ENCODE measurements around the gene SP110.
A peak's percentile ranks its signal among the peaks of the same experiment; 100 is the strongest.

SP110 gene

DNA sequence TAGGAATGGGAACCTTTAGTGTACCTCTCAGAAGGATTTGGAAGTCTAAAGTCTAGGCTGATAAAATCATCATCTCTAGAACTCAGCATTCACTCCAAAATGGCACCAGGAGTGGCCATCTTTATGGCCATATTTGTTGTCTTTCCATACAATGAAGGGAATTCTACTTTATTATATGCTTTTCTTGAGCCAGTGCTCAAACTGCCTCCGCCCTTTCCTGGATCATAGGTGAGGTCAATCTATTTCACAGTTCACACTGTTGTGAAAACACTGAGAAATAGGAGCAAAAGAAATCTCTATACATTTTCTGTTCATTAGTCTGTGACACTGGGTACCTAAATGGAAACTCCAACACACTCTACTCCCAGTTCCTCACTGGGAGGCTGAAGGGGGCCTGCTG lies 55.6 kb downstream of the SP110 start:
- DNase-seq: no peak

- DNase-seq: no peak
Measured at GRCh38 chr2:230162981-230163380, 56.8 kb downstream of the SP110 start.

DNA sequence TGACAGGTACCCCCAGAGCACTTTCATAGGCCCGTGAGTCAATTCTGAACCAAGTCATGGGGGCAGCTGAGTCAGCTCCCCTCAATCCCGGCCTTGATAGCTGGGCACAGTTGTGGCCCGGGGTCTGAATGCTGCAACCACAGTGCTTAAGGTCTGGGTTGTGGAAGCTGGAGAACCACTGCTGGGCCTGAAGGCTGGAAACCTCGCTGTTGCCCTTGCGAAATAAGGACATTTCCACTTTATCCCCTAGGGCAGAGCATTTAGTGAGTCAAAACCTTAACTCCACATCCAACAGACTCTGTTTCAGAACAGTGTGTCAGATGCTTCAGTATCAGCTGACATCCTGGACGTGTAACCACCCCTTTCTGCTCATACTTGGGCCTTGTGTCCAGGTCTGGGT lies 58.6 kb downstream of the SP110 start:
- DNase-seq: no peak

- DNase-seq: peak; percentile 31
Measured at GRCh38 chr2:230160112-230160660, 59.6 kb downstream of the SP110 start.

DNA sequence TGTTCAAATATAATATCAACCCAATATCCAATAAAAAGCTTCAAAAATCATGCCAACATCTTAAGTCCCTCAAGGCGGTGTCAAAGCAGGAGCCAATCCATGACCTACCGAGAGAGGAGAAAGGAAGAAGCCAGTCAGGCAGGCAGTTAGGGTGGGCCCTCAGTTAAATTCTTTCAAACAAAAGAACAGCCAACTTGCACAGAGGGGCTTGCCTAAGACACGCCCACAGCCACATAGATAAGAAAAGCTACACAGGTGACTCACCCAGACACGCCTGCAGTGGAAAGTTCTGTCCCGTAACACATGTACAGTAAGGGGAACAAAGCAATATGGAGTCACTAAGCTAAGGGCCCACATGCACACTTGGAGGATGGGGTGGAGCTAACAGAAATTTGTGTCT lies 61.3 kb downstream of the SP110 start:
- no peak for DNase-seq

GRCh38 chr2:230156782-230157699 lies 62.7 kb downstream of the SP110 start:
- no peak for DNase-seq

GRCh38 chr2:230155359-230155758 lies 64.4 kb downstream of the SP110 start:
- no peak for DNase-seq

DNA sequence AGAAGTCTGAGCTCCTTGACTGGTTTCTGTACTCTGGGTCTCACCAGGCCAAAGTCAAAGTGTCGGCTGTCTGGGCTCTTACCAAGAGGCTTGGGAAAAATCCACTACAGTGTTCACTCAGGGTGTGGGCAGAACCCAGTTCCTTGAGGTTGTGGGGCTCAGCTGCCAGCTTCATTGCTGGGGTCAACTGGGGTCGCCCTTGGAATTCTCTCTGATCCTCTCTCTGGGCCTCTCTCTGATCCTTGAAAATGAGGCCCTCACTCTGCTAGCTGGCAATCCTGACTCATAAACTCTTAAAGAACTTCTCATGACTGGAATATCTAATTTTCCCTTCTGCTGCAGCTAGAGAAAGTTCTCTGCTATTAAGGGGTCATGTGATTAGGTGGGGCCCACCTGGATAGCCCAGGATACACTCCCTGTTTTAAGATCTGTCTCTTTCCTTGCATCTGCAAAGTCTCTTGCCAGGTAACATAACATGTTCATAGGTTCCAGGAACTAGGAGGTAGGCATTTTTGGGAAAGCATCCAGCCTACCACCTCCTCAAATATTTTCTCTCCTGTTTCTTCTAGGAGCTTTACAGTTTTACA lies 66.3 kb downstream of the SP110 start:
- no peak for DNase-seq

DNA sequence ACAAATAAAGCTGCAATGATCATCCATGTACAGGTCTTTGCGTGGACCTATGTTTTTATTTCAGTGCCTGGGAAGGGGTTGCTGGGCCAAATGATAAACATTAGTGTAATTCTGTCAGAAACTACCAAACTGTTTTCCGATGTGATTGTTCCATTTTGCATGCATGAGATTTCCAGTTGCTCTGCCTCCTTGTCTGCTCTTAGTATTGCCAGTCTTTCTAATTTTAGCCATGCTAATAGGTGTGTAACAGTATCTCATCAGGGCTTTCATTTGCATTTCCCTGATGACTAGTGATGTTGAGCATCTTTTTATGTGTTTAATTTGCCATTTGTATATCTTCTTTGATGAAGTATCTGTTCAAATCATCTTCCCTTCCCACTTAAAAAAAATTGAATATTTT lies 67.5 kb downstream of the SP110 start:
- no peak for DNase-seq

DNA sequence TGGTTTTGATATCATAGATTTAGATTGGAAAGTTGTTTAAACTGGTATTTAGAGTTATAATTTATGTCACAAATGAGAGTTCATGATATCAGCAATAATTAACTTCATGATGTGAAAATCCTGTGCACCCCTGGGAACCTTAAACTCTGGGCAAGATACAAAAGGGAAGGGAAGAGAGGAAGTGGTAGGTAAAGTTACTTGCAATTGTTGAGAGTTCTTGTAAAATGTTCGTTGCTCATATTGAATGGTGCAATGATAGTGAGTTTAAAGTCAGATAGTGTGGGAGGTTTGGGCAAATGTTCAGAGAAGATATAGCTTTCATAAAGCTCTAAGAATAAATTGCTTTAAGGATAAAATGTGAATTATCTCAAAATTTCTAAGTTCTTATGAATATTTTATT lies 75.4 kb downstream of the SP110 start:
- no peak for DNase-seq

DNA sequence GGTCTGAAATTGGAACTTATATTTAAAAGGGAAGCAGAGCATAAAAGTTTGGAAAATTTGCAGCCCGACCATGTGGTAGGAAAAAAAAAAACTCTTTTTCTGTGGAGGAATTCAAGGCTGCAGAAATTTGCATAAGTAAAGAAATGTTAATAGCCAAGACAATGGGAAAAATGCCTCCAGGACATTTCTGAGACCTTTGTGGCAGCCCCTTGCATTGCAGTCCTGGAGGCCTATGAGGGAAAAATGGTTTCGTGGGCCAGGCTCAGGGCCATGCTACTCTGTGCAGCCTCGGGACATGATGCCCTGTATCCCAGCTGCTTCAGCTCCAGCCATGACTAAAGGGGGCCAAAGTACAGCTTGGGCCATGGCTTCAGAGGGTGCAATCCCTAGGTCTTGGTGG lies 79.1 kb downstream of the SP110 start:
- no peak for DNase-seq

- DNase-seq: no peak
Measured at GRCh38 chr2:230137902-230138539, 81.8 kb downstream of the SP110 start.

DNA sequence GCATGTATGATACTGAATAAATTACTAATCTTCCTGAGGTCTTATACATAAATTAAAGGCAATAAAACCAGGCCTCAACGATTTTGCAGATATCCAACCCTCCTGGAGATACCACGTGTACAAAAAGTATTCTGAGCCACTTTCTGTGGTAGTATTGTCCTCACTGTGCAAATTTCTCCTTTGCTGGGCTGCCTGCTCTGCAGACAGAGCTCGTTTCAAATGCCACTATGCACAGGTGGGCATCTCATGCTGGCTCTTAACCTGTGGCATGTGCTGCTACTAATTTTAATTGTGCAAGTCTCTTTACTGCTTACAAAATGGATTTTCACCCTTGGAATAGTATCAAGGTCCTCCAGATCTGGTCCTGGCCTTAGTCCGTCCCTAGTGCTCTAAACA lies 84.7 kb downstream of the SP110 start:
- no peak for DNase-seq

DNA sequence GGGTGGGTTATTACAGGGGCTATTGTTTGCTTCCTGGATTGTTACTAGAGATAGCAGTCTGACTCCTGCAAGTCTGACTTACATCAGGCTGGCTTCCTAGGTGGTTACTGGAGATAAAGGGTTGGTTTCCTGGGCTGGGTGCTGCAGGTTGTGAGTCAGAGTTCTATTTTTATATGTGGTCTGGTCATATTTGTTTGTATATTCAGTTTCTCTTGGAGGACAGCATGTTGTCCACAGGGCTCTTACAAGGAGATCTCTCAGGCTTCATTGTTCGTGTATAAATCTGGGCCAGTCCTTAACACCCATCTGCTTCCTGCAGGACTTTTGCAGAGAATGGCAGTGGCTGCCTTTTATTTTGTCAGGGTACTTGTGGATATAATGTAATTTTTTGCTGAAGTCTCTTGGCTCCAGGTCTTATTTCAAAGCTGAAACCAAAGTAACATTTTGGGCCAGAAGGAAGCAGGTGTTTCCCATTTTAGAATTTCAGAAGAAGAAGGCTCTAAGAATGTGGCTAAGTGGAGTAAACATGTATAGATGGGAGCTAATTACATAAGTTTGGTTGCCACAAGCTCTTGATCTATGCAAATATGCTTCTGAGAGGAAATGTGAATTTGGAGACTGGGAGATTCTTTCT lies 85.2 kb downstream of the SP110 start:
- DNase-seq: no peak

DNA sequence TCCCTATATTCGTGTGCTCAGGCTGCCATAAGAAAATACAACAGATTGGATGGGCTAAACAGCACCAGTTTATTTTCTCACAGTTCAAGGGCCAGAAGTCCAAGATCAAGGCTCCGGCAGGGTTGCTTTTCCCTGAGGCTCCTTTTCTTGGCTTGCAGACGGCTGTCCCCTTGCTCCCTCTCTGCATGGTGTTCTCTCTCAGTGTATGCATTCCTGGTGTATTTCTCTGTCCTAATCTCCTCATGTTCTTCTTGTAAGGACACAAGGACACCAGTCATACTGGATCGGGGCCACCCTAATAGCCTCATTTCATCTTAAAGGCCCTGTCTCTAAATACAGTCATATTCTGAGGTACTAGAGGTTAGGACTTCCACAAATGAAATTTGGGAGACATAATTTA lies 88.4 kb downstream of the SP110 start:
- DNase-seq: no peak

GRCh38 chr2:230130668-230131364 lies 89.0 kb downstream of the SP110 start:
- no peak for DNase-seq

DNA sequence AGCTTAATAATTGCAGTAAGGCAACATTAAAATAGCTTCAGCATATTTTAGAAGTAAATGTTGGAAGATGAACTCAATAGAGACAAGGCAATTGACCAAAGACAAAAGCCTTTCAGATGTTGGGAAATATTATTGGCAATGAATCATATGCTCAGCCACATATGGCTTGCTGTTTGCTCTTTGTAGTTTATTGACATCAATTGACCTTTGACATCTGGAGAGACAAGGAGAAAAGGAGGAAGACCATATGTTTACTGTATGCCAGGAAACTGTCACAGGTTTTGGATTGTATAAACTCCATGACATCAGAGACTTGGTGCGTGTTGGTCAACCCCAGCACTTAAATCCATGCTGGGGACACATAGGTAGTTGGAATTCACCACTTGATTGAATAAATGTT lies 90.4 kb downstream of the SP110 start:
- no peak for DNase-seq

DNA sequence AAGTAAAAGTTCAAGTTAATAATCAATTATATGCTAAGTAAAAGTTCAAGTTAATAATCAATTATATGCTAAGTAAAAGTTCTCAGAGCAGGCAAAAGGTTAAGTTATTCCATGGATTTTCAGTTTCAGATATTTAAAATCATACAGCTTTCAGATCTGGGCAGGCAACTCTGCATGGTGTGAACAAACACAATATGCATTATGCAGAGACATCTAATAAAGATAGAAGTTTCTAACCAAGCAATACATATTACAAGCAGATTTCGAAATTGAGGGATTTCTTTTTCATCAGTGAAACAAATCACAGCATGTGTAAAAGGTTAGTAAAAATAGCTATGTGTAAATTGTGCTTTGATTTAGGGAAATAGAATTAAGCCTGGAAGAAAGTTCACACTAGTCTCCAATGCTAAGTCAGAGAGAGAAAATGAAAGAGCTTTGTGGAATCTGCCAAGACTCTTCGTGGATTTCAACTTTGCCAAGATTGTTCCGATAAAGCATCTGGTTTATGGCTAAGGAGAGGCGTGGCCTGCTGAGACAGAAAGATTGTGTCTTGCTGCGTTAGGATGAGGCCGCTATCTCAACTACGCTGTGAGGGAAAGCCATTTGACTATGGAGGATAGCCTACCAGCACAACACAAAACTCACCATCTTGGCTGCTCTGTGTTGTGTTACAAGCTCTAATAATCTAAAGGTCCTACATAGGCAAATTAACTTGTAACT lies 91.0 kb downstream of the SP110 start:
- no peak for DNase-seq

- no peak for DNase-seq
Measured at GRCh38 chr2:230127195-230127594, 92.6 kb downstream of the SP110 start.

GRCh38 chr2:230124757-230125431 lies 94.9 kb downstream of the SP110 start:
- peak; percentile 3 for DNase-seq

- DNase-seq: no peak
Measured at GRCh38 chr2:230124235-230124634, 95.5 kb downstream of the SP110 start.
